ENCODE results near the gene SPATS2L.

GRCh38 chr2:200498402-200499162 lies 192.1 kb downstream of the SPATS2L start:
- TF ChIP-seq CTCF (IDR thresholded peaks at IDR 0.05) (no peak), POLR2AphosphoS5 (IDR thresholded peaks at IDR 0.05) (no peak), POLR2A (IDR thresholded peaks at IDR 0.05) (no peak)

All from prostate gland (tissue), 2 donors.